Common myeloid progenitor, CD34-positive (primary cell): ENCODE results near the gene SNAI3.
A peak's percentile ranks its signal among the peaks of the same experiment; 100 is the strongest.

Source experiments
- CTCF ChIA-PET: fragments of 350-600 bp; sonication (Branson Sonifier 250); formaldehyde crosslinking; loops from one replicate; lab custom pipeline; 2021; ENCODE audit warnings: antibody characterized with exemption; lab: Charles Lee
- POLR2A ChIA-PET: fragments of 350-600 bp; sonication (Branson Sonifier 250); formaldehyde crosslinking; loops from one replicate; lab custom pipeline; 2021; ENCODE audit warnings: antibody characterized with exemption; lab: Charles Lee
- DNase-seq, 3 donors: peaks; one replicate each; pipeline versions ENCODE4 v3.0.0 to v3.0.0-alpha.2; 2013
- H3K27ac ChIP-seq, 2 experiments: 1 replicate in 1 of 2; 2 replicates in 1 of 2; pipeline ENCODE4 v1.7.0; 2013; ENCODE audit warnings: inconsistent platforms in 2 of 2, low read length in 2 of 2, mild to moderate bottlenecking in 2 of 2, low read depth in 1 of 2, moderate library complexity in 1 of 2; ENCODE audit not compliant: severe bottlenecking in 2 of 2, insufficient read depth in 1 of 2, poor library complexity in 1 of 2
- H3K27me3 ChIP-seq, 5 experiments: replicated peaks in 2 of 5; 1 replicate in 3 of 5; 2 replicates in 2 of 5; pipeline versions ENCODE4 v1.6.1 to v1.7.0; 2013; ENCODE audit warnings: low read length in 4 of 5, mild to moderate bottlenecking in 2 of 5, moderate library complexity in 2 of 5, inconsistent platforms in 1 of 5; ENCODE audit not compliant: insufficient read depth in 5 of 5, control insufficient read depth in 4 of 5
- H3K36me3 ChIP-seq, 4 experiments: 1 replicate in 2 of 4; 2 replicates in 2 of 4; pipeline versions ENCODE4 v1.6.1 to v1.7.0; 2013; ENCODE audit warnings: low read length in 3 of 4, control low read depth in 1 of 4, mild to moderate bottlenecking in 1 of 4; ENCODE audit not compliant: control insufficient read depth in 4 of 4, insufficient read depth in 4 of 4
- H3K4me1 ChIP-seq, 4 experiments: 1 replicate in 3 of 4; 2 replicates in 1 of 4; pipeline versions ENCODE4 v1.6.1 to v1.7.1; 2013; ENCODE audit warnings: low read length in 3 of 4, mild to moderate bottlenecking in 3 of 4, control low read depth in 1 of 4, inconsistent platforms in 1 of 4, moderate library complexity in 1 of 4; ENCODE audit not compliant: control insufficient read depth in 4 of 4, insufficient read depth in 4 of 4; ENCODE audit errors: control extremely low read depth in 1 of 4
- H3K4me3 ChIP-seq, 7 experiments: 1 replicate in 4 of 7; 2 replicates in 3 of 7; pipeline versions ENCODE4 v1.5.1 to v1.7.0; 2013; ENCODE audit warnings: mild to moderate bottlenecking in 7 of 7, low read length in 6 of 7, moderate library complexity in 6 of 7, inconsistent platforms in 2 of 7, low read depth in 2 of 7, control low read depth in 1 of 7; ENCODE audit not compliant: insufficient read depth in 4 of 7, control insufficient read depth in 1 of 7; ENCODE audit errors: extremely low read depth in 1 of 7
- H3K9me3 ChIP-seq, 5 experiments: 1 replicate in 4 of 5; 2 replicates in 1 of 5; pipeline versions ENCODE4 v1.6.1 to v1.7.1; 2013; ENCODE audit warnings: low read length in 4 of 5, mild to moderate bottlenecking in 2 of 5, inconsistent platforms in 1 of 5, low read depth in 1 of 5, moderate library complexity in 1 of 5; ENCODE audit not compliant: control insufficient read depth in 4 of 5, insufficient read depth in 2 of 5; ENCODE audit errors: control extremely low read depth in 1 of 5
- WGBS: methylation state at CpG from one replicate; pipeline ENCODE4 v1.1.5; 2013; ENCODE audit not compliant: insufficient coverage; 5-methylcytosine and 5-hydroxymethylcytosine counted together

Gene SNAI3

GRCh38 chr16:88649924-88650748 is 36.2 kb downstream of the SNAI3 start:
- peak overlapping the region; percentile 46 to 77 for H3K27ac ChIP-seq
- no peaks in the 10 kb centered on the region for H3K9me3 ChIP-seq
- WGBS = 13% methylated on average over 25 of the region's 37 CpGs
- H3K27me3 ChIP-seq = no peaks in the 10 kb centered on the region
- ChIA-PET CTCF (interaction anchor here (0.5 to 1.6 kb wide), 4 partner anchors 11 to 1259 kb away, joined by 3 to 4 read pairs (median 3); partner anchors contain the start of gene IL17C), POLR2A (interaction anchor here (0.9 to 1.4 kb wide), 2 partner anchors 51 to 54 kb away, joined by 3 to 6 read pairs; no protein-coding TSS in a partner anchor)
- peaks cover 0 to 42% (median 26%) of the 10 kb centered on the region in 4 experiments for H3K4me1 ChIP-seq
- DNase-seq = peak in 2 of 3 donors; percentile 55 to 65
- H3K4me3 ChIP-seq = peak overlapping the region; percentile 72 to 93 (median 89)
- peaks cover 3 to 69% (median 19%) of the 10 kb centered on the region in 4 experiments for H3K36me3 ChIP-seq

DNA sequence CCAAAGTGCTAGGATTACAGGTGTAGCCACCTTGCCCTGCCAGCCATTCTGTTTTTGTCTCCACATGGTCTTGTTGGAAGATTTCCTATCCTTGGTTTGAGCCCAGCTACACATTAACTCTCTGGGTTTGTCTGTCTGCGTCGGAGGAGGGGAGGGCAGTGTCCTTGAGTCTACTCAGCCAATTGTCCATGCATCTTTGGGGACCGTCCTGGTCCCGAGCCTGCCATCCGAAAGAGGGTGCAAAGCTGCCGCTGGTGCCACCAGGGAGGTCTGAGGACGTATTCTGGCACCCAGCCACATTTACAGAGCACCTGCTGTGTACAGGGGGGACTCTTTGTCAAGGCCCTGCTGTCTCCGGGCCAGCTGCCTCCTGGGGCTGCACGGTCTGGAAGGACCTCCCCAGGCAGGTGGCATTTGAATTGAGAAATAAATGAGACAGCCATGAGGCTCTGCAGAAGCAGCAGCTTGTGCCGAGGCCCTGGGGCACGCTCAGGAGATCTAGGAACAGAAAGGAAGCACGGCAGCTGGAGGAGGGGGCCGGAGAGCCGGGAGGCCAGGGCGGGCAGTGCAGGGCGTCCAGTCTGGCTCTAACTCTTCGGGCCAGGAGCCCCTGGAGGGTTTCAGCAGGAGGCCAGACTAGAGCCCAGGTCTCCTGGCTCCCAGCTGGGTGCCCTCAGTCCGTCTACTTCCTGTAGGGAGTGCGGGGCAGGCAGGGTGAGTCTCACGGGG is 36.9 kb downstream of the SNAI3 start:
- 92% methylated on average over 19 of the region's 20 CpGs for WGBS
- no peaks in the 10 kb centered on the region for H3K9me3 ChIP-seq
- POLR2A ChIA-PET = interaction anchor here (0.9 to 1.4 kb wide), 2 partner anchors 52 to 54 kb away, joined by 3 to 6 read pairs; no protein-coding TSS in a partner anchor
- H3K27ac ChIP-seq = peak overlapping the region in 1 of 2 experiments; percentile 77
- H3K36me3 ChIP-seq = peaks cover 5 to 66% (median 17%) of the 10 kb centered on the region in 4 experiments
- H3K27me3 ChIP-seq = no peaks in the 10 kb centered on the region
- CTCF ChIA-PET = interaction anchor here (0.5 to 1.6 kb wide), 6 partner anchors 11 to 1260 kb away, joined by 3 to 4 read pairs (median 3); partner anchors contain the start of gene IL17C
- H3K4me1 ChIP-seq = peaks cover 0 to 42% (median 26%) of the 10 kb centered on the region in 4 experiments
- DNase-seq = no peak
- peak overlapping the region in 6 of 7 experiments; percentile 77 to 93 (median 89) for H3K4me3 ChIP-seq

GRCh38 chr16:88647178-88648070 is 38.9 kb downstream of the SNAI3 start:
- Histone ChIP-seq H3K4me3 (no peak overlapping the region), H3K36me3 (peaks cover 5 to 65% (median 20%) of the 10 kb centered on the region in 4 experiments), H3K27me3 (no peaks in the 10 kb centered on the region), H3K4me1 (peaks cover 0 to 39% (median 26%) of the 10 kb centered on the region in 4 experiments), H3K27ac (no peak overlapping the region), H3K9me3 (no peaks in the 10 kb centered on the region)
- ChIA-PET POLR2A (interaction anchor here (0.6 kb wide), 1 partner anchor 21 kb away, joined by 3 read pairs; no protein-coding TSS in a partner anchor), CTCF (interaction anchor here (1.1 to 1.5 kb wide), 2 partner anchors 11 to 38 kb away, joined by 3 read pairs; no protein-coding TSS in a partner anchor)
- WGBS = 99% methylated on average over 14 of the region's 22 CpGs
- DNase-seq = no peak

- peaks cover 5 to 59% (median 20%) of the 10 kb centered on the region in 4 experiments for H3K36me3 ChIP-seq
- H3K27me3 ChIP-seq = no peaks in the 10 kb centered on the region
- no peaks in the 10 kb centered on the region for H3K9me3 ChIP-seq
- no peak overlapping the region for H3K27ac ChIP-seq
- 98% methylated on average over 18 of the region's 28 CpGs for WGBS
- peaks cover 0 to 30% (median 22%) of the 10 kb centered on the region in 4 experiments for H3K4me1 ChIP-seq
- H3K4me3 ChIP-seq = no peak overlapping the region
- ChIA-PET CTCF (interaction anchor here (1.1 to 1.5 kb wide), 2 partner anchors 10 to 38 kb away, joined by 3 read pairs; no protein-coding TSS in a partner anchor), POLR2A (interaction anchor here (0.6 kb wide), 1 partner anchor 20 kb away, joined by 3 read pairs; no protein-coding TSS in a partner anchor)
- DNase-seq = no peak
Observed at GRCh38 chr16:88646345-88647034, 39.8 kb downstream of the SNAI3 start.

- 96% methylated on average over 22 of the region's 23 CpGs for WGBS
- Histone ChIP-seq H3K4me3 (no peak overlapping the region), H3K27me3 (peaks cover 0 to 3% (median 0%) of the 10 kb centered on the region in 5 experiments), H3K36me3 (peaks cover 5 to 58% (median 20%) of the 10 kb centered on the region in 4 experiments), H3K9me3 (no peaks in the 10 kb centered on the region), H3K27ac (no peak overlapping the region), H3K4me1 (peaks cover 0 to 25% (median 16%) of the 10 kb centered on the region in 4 experiments)
- ChIA-PET CTCF (no interaction called here), POLR2A (no interaction called here)
- DNase-seq = no peak
Observed at GRCh38 chr16:88645941-88646340, 40.4 kb downstream of the SNAI3 start.
